ENCODE measurements around the gene LMF1.
"Not testable (repeated sequence)": the region's sequence is repeated elsewhere in the genome, so short reads cannot be mapped to it uniquely, and the experiment has no call there.

Gene LMF1

GRCh38 chr16:952321-952720 lies 18.5 kb downstream of the LMF1 start:
- no peak for DNase-seq

DNA sequence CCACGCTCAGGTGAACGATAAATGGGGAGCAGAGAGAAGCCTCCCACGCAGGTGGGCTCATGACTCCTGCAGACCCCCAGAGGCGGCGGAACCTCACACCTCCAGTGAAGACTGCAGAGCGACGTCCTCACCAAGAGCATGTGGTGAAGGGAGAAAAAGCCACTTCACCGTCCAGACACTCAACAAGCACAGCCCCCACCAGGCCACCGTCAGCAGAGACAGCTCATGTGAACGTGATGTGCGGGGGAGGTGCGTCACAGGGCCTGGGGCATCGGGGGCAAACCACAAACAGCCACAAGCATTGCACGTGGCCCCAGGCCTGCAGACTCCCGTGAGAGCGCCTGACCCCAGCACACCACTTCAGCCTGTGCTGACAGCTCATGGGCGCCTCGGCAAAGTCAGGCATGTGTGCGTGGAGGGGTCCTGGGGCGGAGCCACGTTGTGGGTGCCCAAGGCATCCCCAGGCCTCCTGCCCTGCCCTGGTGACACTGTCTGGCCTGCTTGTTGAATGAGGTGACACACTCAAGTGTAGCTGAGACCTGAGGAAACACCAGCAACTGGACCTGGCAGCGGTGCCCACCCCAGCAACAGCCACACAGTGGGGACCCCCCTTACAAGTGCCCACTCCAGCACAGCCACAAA lies 19.0 kb downstream of the LMF1 start:
- DNase-seq, result peak in 1 of 51 donors; percentile 14

DNA sequence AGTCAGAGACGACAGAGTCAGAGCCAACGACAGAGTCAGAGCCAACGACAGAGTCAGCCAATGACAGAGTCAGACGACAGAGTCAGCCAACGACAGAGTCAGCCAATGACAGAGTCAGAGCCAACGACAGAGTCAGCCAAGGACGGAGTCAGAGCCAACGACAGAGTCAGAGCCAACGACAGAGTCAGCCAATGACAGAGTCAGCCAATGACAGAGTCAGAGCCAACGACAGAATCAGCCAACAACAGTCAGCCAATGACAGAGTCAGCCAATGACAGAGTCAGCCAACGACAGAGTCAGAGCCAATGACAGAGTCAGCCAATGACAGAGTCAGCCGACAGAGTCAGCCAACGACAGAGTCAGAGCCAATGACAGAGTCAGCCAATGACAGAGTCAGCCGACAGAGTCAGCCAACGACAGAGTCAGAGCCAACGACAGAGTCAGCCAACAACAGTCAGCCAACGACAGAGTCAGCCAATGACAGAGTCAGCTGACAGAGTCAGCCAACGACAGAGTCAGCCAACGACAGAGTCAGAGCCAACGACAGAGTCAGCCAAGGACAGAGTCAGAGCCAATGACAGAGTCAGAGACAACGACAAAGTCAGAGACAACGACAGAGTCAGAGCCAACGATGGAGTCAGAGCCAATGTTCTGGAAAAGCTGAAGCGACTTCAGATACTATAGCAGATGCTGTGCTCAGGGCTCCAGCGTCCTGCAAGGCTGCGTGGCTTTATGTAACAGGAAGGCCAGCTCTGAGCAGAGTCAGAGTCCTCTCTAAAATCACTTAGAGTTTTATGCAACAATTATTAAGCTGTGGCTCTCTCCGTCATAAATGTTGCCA lies 19.8 kb downstream of the LMF1 start:
- peak in 2 of 51 donors; percentile 20 to 31 for DNase-seq

DNA sequence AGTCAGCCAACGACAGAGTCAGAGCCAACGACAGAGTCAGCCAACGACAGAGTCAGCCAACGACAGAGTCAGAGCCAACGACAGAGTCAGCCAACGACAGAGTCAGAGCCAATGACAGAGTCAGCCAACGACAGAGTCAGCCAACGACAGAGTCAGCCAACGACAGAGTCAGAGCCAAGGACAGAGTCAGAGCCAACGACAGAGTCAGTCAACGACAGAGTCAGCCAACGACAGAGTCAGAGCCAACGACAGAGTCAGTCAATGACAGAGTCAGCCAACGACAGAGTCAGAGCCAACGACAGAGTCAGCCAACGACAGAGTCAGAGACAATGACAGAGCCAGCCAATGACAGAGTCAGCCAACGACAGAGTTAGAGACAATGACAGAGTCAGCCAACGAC lies 22.0 kb downstream of the LMF1 start:
- not testable (repeated sequence) for DNase-seq

- DNase-seq, result not testable (repeated sequence)
Measured at GRCh38 chr16:947922-948303, 22.9 kb downstream of the LMF1 start.

GRCh38 chr16:947255-947921 lies 23.4 kb downstream of the LMF1 start:
- DNase-seq, result no peak

DNA sequence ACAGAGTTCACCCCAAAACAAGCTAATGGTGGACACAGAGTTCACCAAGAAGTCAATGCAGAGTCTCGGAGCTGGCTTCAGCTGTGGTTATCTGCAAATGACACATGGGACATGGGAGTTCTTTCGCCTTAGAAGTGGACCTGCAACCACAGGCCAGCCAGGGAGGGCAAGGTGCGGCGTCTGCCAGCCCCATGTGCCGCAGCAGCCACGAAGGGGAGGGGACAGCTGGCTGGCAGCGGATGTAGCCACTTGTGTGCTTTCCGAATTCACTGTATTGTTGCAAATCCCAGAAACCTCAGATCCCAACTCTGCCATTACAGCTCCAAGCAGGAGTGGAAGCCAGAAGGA lies 24.8 kb downstream of the LMF1 start:
- no peak for DNase-seq

DNA sequence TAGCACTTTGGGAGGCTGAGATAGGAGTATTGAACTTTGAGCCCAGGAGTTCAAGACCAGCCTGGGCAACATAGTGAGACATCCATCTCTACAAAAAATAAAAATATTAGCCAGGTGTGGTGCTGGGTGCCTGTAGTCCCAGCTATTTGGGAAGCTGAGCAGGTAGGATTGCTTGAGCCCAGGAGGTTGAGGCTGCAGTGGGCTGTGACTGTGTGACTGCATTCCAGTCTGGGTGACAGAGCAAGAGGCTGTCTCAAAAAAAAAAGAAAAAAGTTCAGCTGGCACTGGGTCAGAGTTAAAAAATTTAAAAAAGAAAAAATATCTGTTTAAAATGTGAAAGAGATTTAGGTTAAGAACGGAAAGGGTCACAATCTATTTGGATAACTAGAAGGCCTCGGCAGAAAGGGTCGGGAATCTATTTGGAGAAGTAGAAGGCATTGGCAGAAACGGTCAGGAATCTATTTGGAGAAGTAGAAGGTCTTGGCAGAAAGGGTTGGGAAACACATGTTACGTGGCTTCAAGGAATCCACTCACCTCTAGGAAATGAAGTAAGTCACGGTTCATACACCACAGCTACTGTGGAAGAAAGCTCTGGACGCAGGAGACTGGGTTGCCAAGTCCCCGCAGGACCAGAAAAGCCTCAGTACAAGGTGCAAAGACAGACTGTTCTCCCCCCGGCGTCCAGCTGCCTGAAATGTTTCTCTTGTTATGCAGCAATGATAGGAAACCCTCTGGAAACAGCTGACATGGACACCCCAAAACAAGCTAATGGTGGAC lies 25.3 kb downstream of the LMF1 start:
- no peak for DNase-seq

GRCh38 chr16:943971-944370 lies 26.8 kb downstream of the LMF1 start:
- DNase-seq, result no peak

DNA sequence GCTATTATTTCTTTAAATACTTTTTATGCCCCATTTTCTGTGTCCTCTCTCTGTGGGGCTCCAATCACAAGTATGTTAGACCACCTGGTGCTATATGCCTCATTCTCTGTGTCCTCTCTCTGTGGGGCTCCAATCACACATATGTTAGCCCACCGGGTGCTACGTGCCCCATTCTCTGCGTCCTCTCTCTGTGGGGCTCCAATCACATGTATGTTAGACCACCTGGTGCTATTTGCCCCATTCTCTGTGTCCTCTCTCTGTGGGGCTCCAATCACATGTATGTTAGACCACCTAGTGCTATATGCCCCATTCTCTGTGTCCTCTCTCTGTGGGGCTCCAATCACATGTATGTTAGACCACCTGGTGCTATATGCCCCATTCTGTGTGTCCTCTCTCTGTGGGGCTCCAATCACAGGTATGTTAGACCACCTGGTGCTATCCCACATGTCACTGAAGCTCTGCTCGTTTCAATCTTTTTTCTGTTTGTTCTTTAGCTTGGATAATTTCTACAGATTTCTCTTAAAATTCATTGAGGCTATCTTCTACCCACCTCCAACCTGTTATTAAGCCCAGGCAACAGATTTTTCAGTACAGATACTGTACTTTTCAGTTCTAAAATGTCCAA lies 28.2 kb downstream of the LMF1 start:
- DNase-seq, result no peak

DNA sequence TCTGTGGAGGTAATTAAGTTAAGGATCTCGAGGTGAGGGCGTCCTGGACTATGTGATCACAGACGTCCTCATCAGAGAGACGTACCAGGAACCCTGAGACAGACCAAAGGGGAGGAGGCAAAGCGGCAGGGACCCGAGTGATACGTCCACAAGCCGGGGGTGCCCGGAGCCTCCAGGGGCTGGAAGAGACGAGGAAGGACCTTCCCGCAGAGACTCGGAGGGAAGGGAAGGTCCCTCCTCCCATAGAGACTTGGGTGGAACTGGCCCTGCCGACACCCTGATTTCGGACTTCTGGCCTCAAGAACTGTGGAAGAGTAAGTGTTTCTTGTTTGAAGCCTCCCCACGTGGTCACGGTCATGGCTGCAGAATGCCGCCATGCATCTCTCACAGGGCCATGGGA lies 30.8 kb downstream of the LMF1 start:
- DNase-seq, result no peak

GRCh38 chr16:939311-939710 lies 31.5 kb downstream of the LMF1 start:
- DNase-seq, result no peak

GRCh38 chr16:938752-939151 lies 32.0 kb downstream of the LMF1 start:
- no peak for DNase-seq

DNA sequence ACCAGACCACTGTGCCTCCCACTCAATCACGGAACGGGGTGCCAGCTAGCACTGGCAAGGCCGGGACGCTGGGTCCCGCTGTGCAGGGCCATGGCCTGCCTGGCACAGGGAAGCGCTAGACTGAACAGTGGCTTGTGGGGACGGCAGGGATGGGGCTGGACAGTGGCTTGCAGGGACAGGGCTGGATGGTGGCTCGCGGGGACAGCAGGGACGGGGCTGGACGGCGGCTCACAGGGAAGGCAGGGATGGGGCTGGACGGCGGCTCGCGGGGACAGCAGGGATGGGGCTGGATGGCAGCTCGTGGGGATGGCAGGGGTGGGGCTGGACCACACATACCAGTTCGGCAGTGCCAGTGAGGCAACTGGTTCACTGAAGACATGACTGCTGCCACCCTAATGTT lies 32.6 kb downstream of the LMF1 start:
- DNase-seq, result peak in 9 of 51 donors; percentile 2 to 49 (median 33)

GRCh38 chr16:937723-938122 lies 33.1 kb downstream of the LMF1 start:
- DNase-seq, result no peak

DNA sequence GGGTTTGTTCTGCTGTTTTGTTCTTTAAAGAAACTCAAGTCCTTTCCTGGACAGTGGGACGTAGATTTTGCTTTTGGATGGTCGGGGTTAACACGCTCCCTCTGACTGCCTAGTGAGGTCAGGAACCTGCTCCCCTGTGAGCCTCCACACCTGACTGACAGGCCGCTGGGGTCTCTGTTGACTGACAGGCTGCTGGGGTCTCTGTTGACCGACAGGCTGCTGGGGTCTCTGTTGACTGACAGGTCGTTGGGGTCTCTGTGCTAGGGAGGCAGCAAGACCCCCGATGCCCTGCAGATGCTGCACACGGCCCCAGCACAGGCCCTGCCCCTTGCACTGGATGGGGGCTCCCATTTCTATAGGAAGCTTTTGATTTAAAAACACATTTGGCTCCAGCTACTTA lies 33.5 kb downstream of the LMF1 start:
- DNase-seq, result no peak

GRCh38 chr16:935684-936083 lies 35.1 kb downstream of the LMF1 start:
- DNase-seq, result no peak

- no peak for DNase-seq
Measured at GRCh38 chr16:934178-934577, 36.6 kb downstream of the LMF1 start.

DNA sequence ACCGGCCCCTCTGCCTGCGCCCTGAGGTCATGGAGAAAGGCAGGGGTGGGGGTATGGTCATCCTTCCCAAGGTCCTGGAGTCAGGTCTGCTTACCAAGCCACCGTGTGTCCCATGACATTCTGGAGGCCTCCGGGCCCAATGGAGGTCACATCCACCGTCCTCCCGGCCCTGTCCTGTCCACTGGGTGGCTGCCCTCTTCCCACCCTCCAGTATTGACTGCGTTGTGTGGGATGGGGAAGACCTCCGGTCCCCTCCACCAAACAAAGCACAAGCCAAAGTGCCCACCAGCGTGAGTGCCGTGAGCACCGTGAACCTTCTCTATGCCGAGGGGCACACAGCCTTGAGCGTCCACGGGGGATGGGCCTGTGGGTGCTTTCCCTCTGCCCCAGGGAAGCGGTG lies 37.2 kb downstream of the LMF1 start:
- no peak for DNase-seq

DNA sequence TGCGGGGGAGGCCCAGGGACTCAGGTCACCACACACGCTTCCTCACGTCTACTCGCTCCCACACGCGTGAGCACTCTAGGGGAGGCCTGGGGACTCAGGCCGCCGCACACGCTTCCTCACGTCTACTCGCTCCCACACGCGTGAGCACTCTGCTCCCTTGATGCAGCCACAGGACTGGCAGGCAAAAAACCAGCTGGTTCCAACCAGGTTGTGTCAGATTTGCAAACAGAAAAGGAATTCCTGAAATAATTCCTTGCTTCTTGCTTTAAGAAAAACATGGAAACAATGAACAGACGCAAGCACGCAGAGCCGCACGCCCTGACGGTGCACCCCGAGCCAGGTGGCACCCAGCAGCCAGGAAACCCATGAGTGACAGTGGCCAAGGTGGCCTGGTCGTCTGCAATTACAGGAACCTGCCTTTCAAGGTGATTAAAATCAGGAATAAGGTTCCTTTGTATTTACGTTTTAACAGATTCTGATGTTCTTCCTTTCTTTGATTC lies 37.9 kb downstream of the LMF1 start:
- DNase-seq, result no peak

Measured in hypothalamus (tissue), 51 donors.